ENCODE results near the gene NEU1. TPM values are rescaled to one million over a fixed set of nuclear protein-coding genes. Genes with fewer than 3 reads are reported as not detected.
A peak's percentile ranks its signal among the peaks of the same experiment; 100 is the strongest.
"Not testable (repeated sequence)": the region's sequence is repeated elsewhere in the genome, so short reads cannot be mapped to it uniquely, and the experiment has no call there.

NEU1 gene
- total RNA-seq, 1 donor from 2014 or later: 19.2 TPM

DNA sequence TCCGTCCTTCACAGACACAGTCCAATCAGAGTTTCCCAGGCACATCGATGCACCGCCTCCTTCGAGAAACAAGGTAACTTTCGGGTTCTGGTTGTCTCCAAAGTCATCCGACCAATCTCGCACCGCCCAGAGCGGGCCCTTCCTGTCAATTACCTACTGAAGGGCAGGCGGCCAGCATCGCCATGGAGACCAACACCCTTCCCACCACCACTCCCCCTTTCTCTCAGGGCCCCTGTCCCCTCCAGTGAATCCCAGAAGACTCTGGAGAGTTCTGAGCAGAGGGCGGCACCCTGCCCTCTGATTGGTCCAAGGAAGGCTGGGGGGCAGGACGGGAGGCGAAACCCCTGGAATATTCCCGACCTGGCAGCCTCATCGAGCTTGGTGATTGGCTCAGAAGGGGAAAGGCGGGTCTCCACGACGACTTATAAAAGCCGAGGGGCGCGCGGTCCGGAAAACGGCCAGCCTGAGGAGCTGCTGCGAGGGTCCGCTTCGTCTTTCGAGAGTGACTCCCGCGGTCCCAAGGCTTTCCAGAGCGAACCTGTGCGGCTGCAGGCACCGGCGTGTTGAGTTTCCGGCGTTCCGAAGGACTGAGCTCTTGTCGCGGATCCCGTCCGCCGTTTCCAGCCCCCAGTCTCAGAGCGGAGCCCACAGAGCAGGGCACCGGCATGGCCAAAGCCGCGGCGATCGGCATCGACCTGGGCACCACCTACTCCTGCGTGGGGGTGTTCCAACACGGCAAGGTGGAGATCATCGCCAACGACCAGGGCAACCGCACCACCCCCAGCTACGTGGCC is 35.1 kb downstream of the NEU1 start, which contains the start of gene HSPA1B:
HSPA1B (plus strand) TSS at position 453 of the 794 bp plus-strand sequence; CDS start at position 666, 213 bp downstream.
- Mint-ChIP-seq H3K4me1 (peaks cover 40% of the 10 kb centered on the region), H3K36me3 (ENCODE audit: low read depth) (no peaks in the 10 kb centered on the region), H3K4me3 (peak within 1 kb of the TSS; percentile 91), H3K9me3 (no peaks in the 10 kb centered on the region), H3K27ac (peak within 1 kb of the TSS; percentile 99), H3K27me3 (no peaks in the 10 kb centered on the region)
- intact Hi-C loops (cut with micrococcal nuclease): loop anchor here (1.0 to 2.0 kb wide), 2 partner anchors 124 to 175 kb away; partner anchors contain the start of genes ABHD16A and BAG6
- POLR2A ChIA-PET: interaction anchor here (0.6 to 2.9 kb wide), 17 partner anchors 9 to 286 kb away, joined by 3 to 20 read pairs (median 5); partner anchors contain the start of genes ABHD16A, DDX39B, GPANK1 and HSPA1A
- DNase-seq (peak; percentile 70), ATAC-seq (ENCODE audit: low read depth) (peak; percentile 76)
- TF ChIP-seq, protein P1, sequence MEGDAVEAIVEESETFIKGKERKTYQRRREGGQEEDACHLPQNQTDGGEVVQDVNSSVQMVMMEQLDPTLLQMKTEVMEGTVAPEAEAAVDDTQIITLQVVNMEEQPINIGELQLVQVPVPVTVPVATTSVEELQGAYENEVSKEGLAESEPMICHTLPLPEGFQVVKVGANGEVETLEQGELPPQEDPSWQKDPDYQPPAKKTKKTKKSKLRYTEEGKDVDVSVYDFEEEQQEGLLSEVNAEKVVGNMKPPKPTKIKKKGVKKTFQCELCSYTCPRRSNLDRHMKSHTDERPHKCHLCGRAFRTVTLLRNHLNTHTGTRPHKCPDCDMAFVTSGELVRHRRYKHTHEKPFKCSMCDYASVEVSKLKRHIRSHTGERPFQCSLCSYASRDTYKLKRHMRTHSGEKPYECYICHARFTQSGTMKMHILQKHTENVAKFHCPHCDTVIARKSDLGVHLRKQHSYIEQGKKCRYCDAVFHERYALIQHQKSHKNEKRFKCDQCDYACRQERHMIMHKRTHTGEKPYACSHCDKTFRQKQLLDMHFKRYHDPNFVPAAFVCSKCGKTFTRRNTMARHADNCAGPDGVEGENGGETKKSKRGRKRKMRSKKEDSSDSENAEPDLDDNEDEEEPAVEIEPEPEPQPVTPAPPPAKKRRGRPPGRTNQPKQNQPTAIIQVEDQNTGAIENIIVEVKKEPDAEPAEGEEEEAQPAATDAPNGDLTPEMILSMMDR (IDR thresholded peaks at IDR 0.05): no peak
- CTCF ChIA-PET: interaction anchor here (0.7 to 2.0 kb wide), 5 partner anchors 98 to 274 kb away, joined by 3 to 12 read pairs (median 3); partner anchors contain the start of genes DDAH2 and LY6G5C

DNA sequence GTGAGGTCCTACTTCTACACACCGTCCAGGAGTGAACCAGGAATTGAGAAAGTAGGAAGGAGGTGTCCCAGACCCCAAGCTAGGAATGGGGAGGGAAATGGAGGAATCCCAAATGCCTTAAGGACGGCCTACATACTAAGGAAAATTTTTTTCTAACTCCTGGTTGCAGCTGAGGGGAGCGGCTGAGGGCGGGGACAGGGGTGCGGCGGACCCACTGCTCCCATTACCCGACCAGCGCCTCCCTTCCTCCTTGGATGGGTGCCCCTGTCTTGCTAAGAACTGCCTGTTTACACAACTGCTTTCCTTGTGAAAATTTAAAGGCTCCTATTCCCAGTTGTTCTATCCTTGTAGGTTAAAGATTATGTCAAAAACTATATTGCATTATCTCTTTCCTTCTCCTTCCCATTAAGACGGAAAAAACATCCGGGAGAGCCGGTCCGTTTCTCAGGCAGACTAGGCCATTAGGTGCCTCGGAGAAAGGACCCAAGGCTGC is 35.8 kb downstream of the NEU1 start:
- intact Hi-C loops (cut with micrococcal nuclease): loop anchor here (1.0 to 2.0 kb wide), 2 partner anchors 124 to 174 kb away; partner anchors contain the start of genes ABHD16A and BAG6
- no peaks in the 10 kb centered on the region for H3K36me3 Mint-ChIP-seq (ENCODE audit: low read depth)
- H3K9me3 Mint-ChIP-seq: no peaks in the 10 kb centered on the region
- TF ChIP-seq, protein P1 (IDR thresholded peaks at IDR 0.05): no peak
- no peaks in the 10 kb centered on the region for H3K27me3 Mint-ChIP-seq
- no peak for DNase-seq
- peak overlapping the region; percentile 99 for H3K27ac Mint-ChIP-seq
- POLR2A ChIA-PET: interaction anchor here (0.6 to 2.9 kb wide), 21 partner anchors 9 to 285 kb away, joined by 3 to 20 read pairs (median 6); partner anchors contain the start of genes ABHD16A, BAG6, CLIC1 and DDX39B
- peak; percentile 10 for ATAC-seq (ENCODE audit: low read depth)
- CTCF ChIA-PET: interaction anchor here (0.7 to 2.0 kb wide), 5 partner anchors 97 to 274 kb away, joined by 3 to 12 read pairs (median 3); partner anchors contain the start of genes DDAH2 and LY6G5C
- peaks cover 44% of the 10 kb centered on the region for H3K4me1 Mint-ChIP-seq
- peak overlapping the region; percentile 91 for H3K4me3 Mint-ChIP-seq

DNA sequence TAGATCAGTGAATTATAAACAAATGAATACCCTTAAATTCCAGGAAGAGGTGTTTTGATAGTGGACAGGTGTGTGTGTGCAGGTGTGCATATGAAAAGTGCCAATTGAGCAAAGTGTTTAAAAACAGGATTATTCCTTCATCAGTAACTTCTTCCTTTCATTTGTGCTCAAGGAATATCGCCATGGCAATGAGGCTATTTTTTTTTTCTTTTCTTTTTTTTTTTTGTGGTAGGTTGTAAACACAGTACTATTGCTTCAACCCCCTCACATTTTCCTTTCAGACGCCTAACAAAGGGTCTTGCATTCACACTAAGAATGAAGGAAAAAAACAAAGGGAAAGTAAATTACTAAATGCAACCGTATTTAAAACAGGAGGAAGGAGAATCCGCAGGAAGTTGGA is 37.1 kb downstream of the NEU1 start:
- ChIA-PET POLR2A (interaction anchor here (2.9 kb wide), 1 partner anchor 122 kb away, joined by 6 read pairs; the partner anchor contains the start of gene ABHD16A), CTCF (no interaction called here)
- intact Hi-C loops (cut with micrococcal nuclease): no loop called here
- H3K4me1 Mint-ChIP-seq: peaks cover 44% of the 10 kb centered on the region
- no peak overlapping the region for H3K4me3 Mint-ChIP-seq
- H3K9me3 Mint-ChIP-seq: no peaks in the 10 kb centered on the region
- ATAC-seq (ENCODE audit: low read depth) (no peak), DNase-seq (no peak)
- H3K27ac Mint-ChIP-seq: peak overlapping the region; percentile 99
- H3K27me3 Mint-ChIP-seq: no peaks in the 10 kb centered on the region
- TF ChIP-seq, protein P1 (IDR thresholded peaks at IDR 0.05): no peak
- H3K36me3 Mint-ChIP-seq (ENCODE audit: low read depth): no peaks in the 10 kb centered on the region

DNA sequence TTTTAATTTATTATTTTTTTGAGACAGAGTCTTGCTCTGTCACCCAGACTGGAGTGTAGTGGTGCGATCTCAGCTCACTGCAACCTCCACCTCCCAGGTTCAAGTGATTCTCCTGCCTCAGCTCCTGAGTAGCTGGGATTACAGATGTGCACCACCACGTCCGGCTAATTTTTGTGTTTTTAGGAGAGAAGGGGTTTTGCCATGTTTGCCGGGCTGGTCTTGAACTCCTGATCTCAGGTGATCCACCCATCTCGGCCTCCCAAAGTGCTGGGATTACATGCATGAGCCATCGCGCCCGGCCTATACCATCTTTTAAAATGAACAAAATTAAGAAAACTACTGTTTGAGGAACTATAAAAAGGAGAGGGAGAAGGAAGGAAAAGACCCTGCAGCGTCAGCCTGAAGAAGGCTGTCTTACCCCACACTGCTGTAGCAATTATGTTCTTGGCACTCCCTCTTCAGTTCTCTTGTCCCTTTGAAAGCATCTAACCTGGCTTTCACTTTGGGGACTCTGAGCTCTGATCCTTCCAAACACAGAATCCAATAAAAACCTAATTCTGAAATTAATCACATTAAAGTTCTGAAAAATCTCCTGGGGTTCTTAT is 38.9 kb downstream of the NEU1 start:
- H3K27ac Mint-ChIP-seq; intact Hi-C loops (cut with micrococcal nuclease); H3K9me3 Mint-ChIP-seq; CTCF ChIA-PET; ATAC-seq (ENCODE audit: low read depth); H3K4me3 Mint-ChIP-seq; DNase-seq; H3K36me3 Mint-ChIP-seq (ENCODE audit: low read depth); H3K27me3 Mint-ChIP-seq: not testable (repeated sequence)
- H3K4me1 Mint-ChIP-seq: peaks cover 36% of the 10 kb centered on the region
- POLR2A ChIA-PET: interaction anchor here (0.9 to 1.9 kb wide), 4 partner anchors 9 to 171 kb away, joined by 3 to 8 read pairs (median 4); partner anchors contain the start of genes BAG6 and VARS1

DNA sequence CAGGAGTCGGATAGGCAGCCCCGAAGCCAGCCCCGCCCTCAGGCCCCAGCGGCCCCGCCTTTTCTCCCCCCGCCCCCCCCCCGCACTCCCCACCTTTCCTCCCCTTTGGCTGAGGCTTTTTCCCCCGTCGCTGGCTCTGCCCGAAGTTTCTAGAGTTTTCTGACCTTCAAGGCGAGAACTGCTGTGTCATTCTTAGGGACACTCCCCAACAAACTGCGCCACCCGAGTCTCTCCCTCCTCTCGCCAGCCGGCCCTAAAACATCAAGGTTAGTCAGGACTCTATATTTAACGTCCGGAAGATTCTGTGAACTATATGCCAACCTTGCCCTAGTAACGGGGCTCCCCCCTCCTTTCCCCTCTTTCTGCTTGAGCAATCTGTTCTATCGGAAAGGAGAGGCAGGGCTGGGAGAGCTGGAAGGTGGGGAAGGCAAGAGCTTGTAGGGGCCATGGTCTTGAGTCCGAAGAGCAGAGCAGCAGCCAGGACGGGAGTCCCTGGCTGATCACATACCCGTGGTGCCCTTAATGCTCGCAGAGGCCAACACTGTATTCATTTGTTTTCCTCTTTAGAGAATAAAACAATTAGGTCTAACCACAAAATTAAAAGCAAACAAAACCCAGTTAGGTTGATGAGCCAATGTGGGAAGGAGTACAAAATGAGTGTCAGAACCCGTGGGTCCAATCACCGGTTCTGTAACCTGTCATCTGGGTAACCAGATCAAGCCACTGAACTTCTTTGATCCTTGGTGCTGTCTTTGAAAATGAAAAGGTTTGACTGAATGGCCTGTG is 40.4 kb downstream of the NEU1 start:
- H3K9me3 Mint-ChIP-seq: no peaks in the 10 kb centered on the region
- ChIA-PET POLR2A (interaction anchor here (0.7 to 1.9 kb wide), 8 partner anchors 11 to 170 kb away, joined by 3 to 8 read pairs (median 3); partner anchors contain the start of genes ABHD16A, BAG6, DDAH2 and LSM2), CTCF (no interaction called here)
- intact Hi-C loops (cut with micrococcal nuclease): loop anchor here (1.0 kb wide), 1 partner anchor 16 kb away; the partner anchor contains the start of gene LSM2
- H3K27ac Mint-ChIP-seq: peak overlapping the region; percentile 97
- H3K4me1 Mint-ChIP-seq: peaks cover 45% of the 10 kb centered on the region
- TF ChIP-seq, protein P1 (IDR thresholded peaks at IDR 0.05): no peak
- H3K27me3 Mint-ChIP-seq: no peaks in the 10 kb centered on the region
- peak overlapping the region; percentile 92 for H3K4me3 Mint-ChIP-seq
- DNase-seq (no peak), ATAC-seq (ENCODE audit: low read depth) (peak; percentile 57)
- H3K36me3 Mint-ChIP-seq (ENCODE audit: low read depth): no peaks in the 10 kb centered on the region

Measured in activated B cell treated with CpG ODN at 0.5 μM for 24 hours (primary cell).